ENCODE results near the gene MUC6. TPM values are rescaled to one million over a fixed set of nuclear protein-coding genes. Genes with fewer than 3 reads are reported as not detected.

MUC6 gene
- total and polyA plus RNA-seq, 8 donors: 25.5 to 239 (median 94.3) TPM

DNA sequence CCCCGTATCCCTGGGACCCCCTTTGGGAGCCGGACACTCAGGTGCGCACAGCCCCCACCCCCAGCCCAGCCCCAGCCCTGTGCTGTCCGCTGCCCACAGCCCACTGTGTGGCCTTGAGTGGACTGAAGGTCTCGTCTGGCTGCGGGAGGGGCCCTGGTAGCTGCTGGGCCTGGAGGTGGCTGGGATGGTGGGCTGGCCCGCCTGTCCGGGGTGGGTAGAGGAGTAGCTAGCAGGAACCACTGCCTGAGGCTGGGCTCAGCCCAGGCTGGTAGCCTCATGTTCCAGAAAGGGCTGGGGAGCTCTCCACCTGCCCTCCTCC, 4.6 kb upstream of the MUC6 start:
- Histone ChIP-seq H3K36me3 (no peaks in the 10 kb centered on the region), H3K4me1 (peaks cover 16 to 25% (median 20%) of the 10 kb centered on the region in 3 donors), H3K27ac (peak overlapping the region; percentile 70 to 84 (median 80)), H3K27me3 (no peaks in the 10 kb centered on the region), H3K4me3 (no peak overlapping the region), H3K9me3 (no peaks in the 10 kb centered on the region)
- DNase-seq (peak in 4 of 6 donors; percentile 7 to 72 (median 51)), ATAC-seq (peak in 2 of 4 donors; percentile 3 to 4), FAIRE-seq (no peak)
- WGBS, 2 donors: 67 to 74% methylated on average over 6 to 8 of the region's 8 CpGs
- intact Hi-C loops (cut with DNase I): loop anchor here in 1 of 3 donors (5.0 kb wide), 1 partner anchor 119 kb away; no protein-coding TSS in a partner anchor
- TF ChIP-seq, protein P1, sequence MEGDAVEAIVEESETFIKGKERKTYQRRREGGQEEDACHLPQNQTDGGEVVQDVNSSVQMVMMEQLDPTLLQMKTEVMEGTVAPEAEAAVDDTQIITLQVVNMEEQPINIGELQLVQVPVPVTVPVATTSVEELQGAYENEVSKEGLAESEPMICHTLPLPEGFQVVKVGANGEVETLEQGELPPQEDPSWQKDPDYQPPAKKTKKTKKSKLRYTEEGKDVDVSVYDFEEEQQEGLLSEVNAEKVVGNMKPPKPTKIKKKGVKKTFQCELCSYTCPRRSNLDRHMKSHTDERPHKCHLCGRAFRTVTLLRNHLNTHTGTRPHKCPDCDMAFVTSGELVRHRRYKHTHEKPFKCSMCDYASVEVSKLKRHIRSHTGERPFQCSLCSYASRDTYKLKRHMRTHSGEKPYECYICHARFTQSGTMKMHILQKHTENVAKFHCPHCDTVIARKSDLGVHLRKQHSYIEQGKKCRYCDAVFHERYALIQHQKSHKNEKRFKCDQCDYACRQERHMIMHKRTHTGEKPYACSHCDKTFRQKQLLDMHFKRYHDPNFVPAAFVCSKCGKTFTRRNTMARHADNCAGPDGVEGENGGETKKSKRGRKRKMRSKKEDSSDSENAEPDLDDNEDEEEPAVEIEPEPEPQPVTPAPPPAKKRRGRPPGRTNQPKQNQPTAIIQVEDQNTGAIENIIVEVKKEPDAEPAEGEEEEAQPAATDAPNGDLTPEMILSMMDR (IDR thresholded peaks at IDR 0.05): no peak

DNA sequence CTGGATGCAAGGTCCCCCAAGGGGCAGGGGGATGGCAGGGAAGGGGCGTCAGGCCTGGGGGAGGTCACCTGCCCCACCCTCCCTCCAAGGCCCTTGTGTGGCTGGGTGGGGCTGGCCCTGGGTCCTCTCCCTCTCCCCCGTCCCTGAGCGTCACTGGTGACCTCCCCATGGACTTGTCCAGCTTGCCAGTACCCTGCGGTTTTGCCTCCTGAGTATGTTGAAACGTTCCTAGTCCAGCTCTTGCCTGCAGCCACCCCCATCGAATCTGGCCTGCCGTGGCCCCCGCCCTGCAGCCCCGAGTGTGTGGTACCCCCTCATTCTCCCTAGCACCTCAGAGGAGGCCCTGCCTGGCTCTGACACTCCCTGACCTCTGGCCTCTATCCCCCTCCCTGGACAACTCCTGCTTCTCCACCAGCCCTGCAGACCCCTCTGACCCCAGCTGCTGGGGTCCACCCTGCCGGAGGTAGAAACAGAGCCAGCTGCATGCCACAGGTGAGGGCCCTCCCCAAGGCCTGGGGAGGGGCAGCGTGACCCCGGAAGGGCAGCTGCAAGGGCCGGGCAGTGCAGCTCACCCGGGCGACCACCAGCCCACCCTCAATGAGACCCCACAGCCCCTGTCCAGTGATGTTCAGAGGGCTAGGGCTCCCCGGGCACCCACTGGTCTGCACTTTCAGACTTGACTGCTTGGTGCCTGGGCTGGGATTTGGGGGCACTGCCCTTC, 4.1 kb upstream of the MUC6 start:
- intact Hi-C loops (cut with DNase I): loop anchor here in 1 of 3 donors (5.0 kb wide), 1 partner anchor 118 kb away; no protein-coding TSS in a partner anchor

GRCh38 chr11:1039481-1040427, 3.2 kb upstream of the MUC6 start:
- intact Hi-C loops (cut with DNase I): loop anchor here in 1 of 3 donors (5.0 kb wide), 1 partner anchor 117 kb away; no protein-coding TSS in a partner anchor
- Histone ChIP-seq H3K36me3 (no peaks in the 10 kb centered on the region), H3K4me1 (peaks cover 19 to 30% (median 20%) of the 10 kb centered on the region in 3 donors), H3K9me3 (no peaks in the 10 kb centered on the region), H3K27me3 (no peaks in the 10 kb centered on the region), H3K27ac (peak overlapping the region; percentile 70 to 84 (median 80)), H3K4me3 (no peak overlapping the region)
- DNase-seq: peak in 5 of 6 donors; percentile 60 to 90 (median 80)
- TF ChIP-seq, protein P1 (IDR thresholded peaks at IDR 0.05): no peak
- 60 to 71% methylated on average over 32 of the region's 32 CpGs for WGBS, 2 donors
- ATAC-seq: peak; percentile 29 to 46 (median 40)
- FAIRE-seq: no peak

More for the DNA sequence above, 4.1 kb upstream of the MUC6 start:
- no peaks in the 10 kb centered on the region for H3K36me3 ChIP-seq
- peak overlapping the region; percentile 70 to 84 (median 80) for H3K27ac ChIP-seq
- no peaks in the 10 kb centered on the region for H3K9me3 ChIP-seq
- peak; percentile 10 to 23 (median 17) for ATAC-seq
- H3K27me3 ChIP-seq: no peaks in the 10 kb centered on the region
- peak in 1 of 6 donors; percentile 20 for DNase-seq
- peaks cover 16 to 25% (median 20%) of the 10 kb centered on the region in 3 donors for H3K4me1 ChIP-seq
- TF ChIP-seq, protein P1 (IDR thresholded peaks at IDR 0.05): no peak
- no peak for FAIRE-seq
- H3K4me3 ChIP-seq: no peak overlapping the region
- WGBS, 2 donors: 65 to 77% methylated on average over 16 of the region's 16 CpGs

DNA sequence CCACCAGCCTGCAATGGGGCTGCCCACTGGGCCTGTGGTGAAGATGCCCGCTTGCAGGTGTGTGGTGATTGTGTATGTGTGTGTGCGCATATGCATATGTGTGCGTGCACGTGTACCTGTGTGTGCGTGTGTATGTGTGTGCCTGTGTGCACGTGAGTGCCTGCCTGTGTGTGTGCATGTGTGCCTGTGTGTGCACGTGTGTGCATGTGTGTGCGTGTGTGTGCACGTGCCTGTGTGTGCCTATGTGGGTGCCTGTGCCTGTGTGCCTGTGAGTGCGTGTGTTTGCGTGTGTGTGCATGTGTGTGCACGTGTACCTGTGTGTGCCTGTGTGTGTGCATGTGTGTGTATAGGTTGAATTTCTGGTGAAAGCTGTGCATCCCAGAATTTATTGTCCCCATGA, 2.4 kb upstream of the MUC6 start:
- Histone ChIP-seq H3K27me3 (no peaks in the 10 kb centered on the region), H3K4me1 (peaks cover 27 to 36% (median 28%) of the 10 kb centered on the region in 3 donors), H3K36me3 (no peaks in the 10 kb centered on the region), H3K4me3 (no peak overlapping the region), H3K9me3 (no peaks in the 10 kb centered on the region), H3K27ac (peak overlapping the region in 3 of 4 donors; percentile 78 to 84 (median 83))
- FAIRE-seq: no peak
- DNase-seq: peak in 3 of 6 donors; percentile 17 to 41 (median 41)
- 90 to 95% methylated on average over 12 of the region's 12 CpGs for WGBS, 2 donors
- TF ChIP-seq, protein P1 (IDR thresholded peaks at IDR 0.05): no peak
- no peak for ATAC-seq
- intact Hi-C loops (cut with DNase I): no loop called here
